CD4-positive, alpha-beta T cell (primary cell): ENCODE measurements around the gene DPP8. TPM values are rescaled to one million over a fixed set of nuclear protein-coding genes. Genes with fewer than 3 reads are reported as not detected.

Source experiments
- ATAC-seq: fragments of 200-7000 bp; cut with Tn5 transposase; one replicate; pipeline ENCODE4 v1.10.0; 2022; ENCODE audit warnings: mild to moderate bottlenecking; ENCODE audit not compliant: poor library complexity
- CTCF ChIA-PET: fragments of 350-600 bp; sonication (Branson Sonifier 250); formaldehyde crosslinking; loops from one replicate; lab custom pipeline; 2021; ENCODE audit warnings: antibody characterized with exemption, inconsistent platforms; lab: Charles Lee
- POLR2A ChIA-PET: fragments of 350-600 bp; sonication (Branson Sonifier 250); formaldehyde crosslinking; loops from one replicate; lab custom pipeline; 2021; ENCODE audit warnings: antibody characterized with exemption, inconsistent platforms; lab: Charles Lee
- DNase-seq, 14 experiments: peaks; one replicate each; pipeline ENCODE4 v3.0.0-alpha.2; 2013 to 2020; ENCODE audit warnings: mixed read lengths in 2 of 14
- H3K27ac ChIP-seq, 2 donors: one replicate each; pipeline versions ENCODE4 v1.5.1 to v1.7.0; 2013; ENCODE audit warnings: low read length in 2 of 2, low read depth in 1 of 2, mild to moderate bottlenecking in 1 of 2
- H3K27me3 ChIP-seq, 2 experiments: 1 replicate in 1 of 2; 2 replicates in 1 of 2; pipeline versions ENCODE4 v1.6.1 to v1.7.0; 2013; ENCODE audit warnings: low read length in 2 of 2, control low read depth in 1 of 2, mild to moderate bottlenecking in 1 of 2, moderate library complexity in 1 of 2; ENCODE audit not compliant: insufficient read depth in 2 of 2, control insufficient read depth in 1 of 2
- H3K36me3 ChIP-seq: one replicate; pipeline ENCODE4 v1.6.1; 2013; ENCODE audit warnings: low read length, control low read depth; ENCODE audit not compliant: insufficient read depth
- H3K4me1 ChIP-seq: one replicate; pipeline ENCODE4 v1.6.1; 2013; ENCODE audit warnings: low read length, control low read depth; ENCODE audit not compliant: insufficient read depth
- H3K4me3 ChIP-seq: one replicate; pipeline ENCODE4 v1.5.1; 2013; ENCODE audit warnings: mild to moderate bottlenecking, low read length, moderate library complexity
- H3K9me3 ChIP-seq, 2 experiments: 1 replicate in 1 of 2; 2 replicates in 1 of 2; pipeline versions ENCODE4 v1.6.1 to v1.7.0; 2013; ENCODE audit warnings: low read length in 2 of 2, mild to moderate bottlenecking in 2 of 2, control low read depth in 1 of 2, moderate library complexity in 1 of 2; ENCODE audit not compliant: control insufficient read depth in 1 of 2, insufficient read depth in 1 of 2
- H3K27ac Mint-ChIP-seq: one replicate; pipeline ENCODE4 v1.8.0; 2020; ENCODE audit warnings: mixed read lengths
- H3K27me3 Mint-ChIP-seq: one replicate; pipeline ENCODE4 v1.8.0; 2021; ENCODE audit warnings: mixed read lengths
- H3K36me3 Mint-ChIP-seq: one replicate; pipeline ENCODE4 v1.8.0; 2021; ENCODE audit warnings: low read depth, mixed read lengths
- H3K4me1 Mint-ChIP-seq: one replicate; pipeline ENCODE4 v1.8.0; 2021; ENCODE audit warnings: low read depth, mixed read lengths
- H3K4me3 Mint-ChIP-seq: one replicate; pipeline ENCODE4 v1.8.0; 2020; ENCODE audit warnings: mild to moderate bottlenecking, mixed read lengths
- H3K9me3 Mint-ChIP-seq: one replicate; pipeline ENCODE4 v1.8.0; 2020; ENCODE audit warnings: mixed read lengths
- CTCF ChIP-seq: fragments of 200-600 bp; IDR thresholded peaks from one replicate; pipeline ENCODE4 v1.8.0; 2022; ENCODE audit warnings: antibody characterized with exemption, mild to moderate bottlenecking
- intact Hi-C, 2 experiments: fragments of 100-400 bp; cut with DNase I in 1 of 2; cut with micrococcal nuclease in 1 of 2; formaldehyde crosslinking; loops; one replicate each; pipeline versions ENCODE4 v1.15.1 to v1.9.0; 2023 to 2025; cut with DNase I, micrococcal nuclease
- total RNA-seq, 174 experiments: library from RNA in 2 of 174; stranded (reverse) in 2 of 174; gene quantifications; one replicate each; pipeline ENCODE4 v1.2.3 and lab custom pipeline; 2021 to 2026

Gene DPP8
- total RNA-seq, 2 experiments from 2014 or later: 41.2 to 45.4 TPM

GRCh38 chr15:65484876-65485275 is 32.6 kb downstream of the DPP8 start:
- Histone ChIP-seq H3K36me3 (peaks cover 77% of the 10 kb centered on the region), H3K27ac (no peak overlapping the region), H3K4me3 (no peak overlapping the region), H3K9me3 (no peaks in the 10 kb centered on the region), H3K4me1 (no peaks in the 10 kb centered on the region), H3K27me3 (no peaks in the 10 kb centered on the region)
- H3K4me3 Mint-ChIP-seq: no peak overlapping the region
- no peaks in the 10 kb centered on the region for H3K9me3 Mint-ChIP-seq
- TF ChIP-seq CTCF: no peak
- H3K36me3 Mint-ChIP-seq: peaks cover 76% of the 10 kb centered on the region
- POLR2A ChIA-PET: no interaction called here
- ATAC-seq (no peak), DNase-seq (no peak)
- CTCF ChIA-PET: interaction anchor here (0.7 kb wide), 1 partner anchor 143 kb away, joined by 3 read pairs; no protein-coding TSS in a partner anchor
- H3K4me1 Mint-ChIP-seq: no peaks in the 10 kb centered on the region
- H3K27me3 Mint-ChIP-seq: no peaks in the 10 kb centered on the region
- no peak overlapping the region for H3K27ac Mint-ChIP-seq
- intact Hi-C loops: no loop called here

- H3K27me3 Mint-ChIP-seq: no peaks in the 10 kb centered on the region
- CTCF ChIA-PET: no interaction called here
These were observed 40.6 kb downstream of the DPP8 start for GRCh38 chr15:65476903-65477302.

GRCh38 chr15:65470866-65471265 is 46.6 kb downstream of the DPP8 start:
- Mint-ChIP-seq H3K36me3 (peaks cover 80% of the 10 kb centered on the region), H3K4me3 (no peak overlapping the region), H3K27me3 (no peaks in the 10 kb centered on the region), H3K4me1 (no peaks in the 10 kb centered on the region), H3K9me3 (no peaks in the 10 kb centered on the region), H3K27ac (no peak overlapping the region)
- Histone ChIP-seq H3K4me1 (no peaks in the 10 kb centered on the region), H3K36me3 (peaks cover 89% of the 10 kb centered on the region), H3K27ac (no peak overlapping the region), H3K27me3 (no peaks in the 10 kb centered on the region), H3K4me3 (no peak overlapping the region), H3K9me3 (no peaks in the 10 kb centered on the region)
- POLR2A ChIA-PET: no interaction called here
- ATAC-seq (no peak), DNase-seq (no peak)
- CTCF ChIA-PET: interaction anchor here (0.6 kb wide), 1 partner anchor 1479 kb away, joined by 4 read pairs; no protein-coding TSS in a partner anchor
- intact Hi-C loops: no loop called here
- no peak for TF ChIP-seq CTCF

More at GRCh38 chr15:65476903-65477302, 40.6 kb downstream of the DPP8 start:
- intact Hi-C loops: no loop called here
- no peaks in the 10 kb centered on the region for H3K4me1 ChIP-seq
- POLR2A ChIA-PET: no interaction called here
- H3K9me3 ChIP-seq: no peaks in the 10 kb centered on the region
- TF ChIP-seq CTCF: no peak
- H3K4me3 Mint-ChIP-seq: no peak overlapping the region
- H3K27ac ChIP-seq: no peak overlapping the region
- ATAC-seq (no peak), DNase-seq (no peak)
- peaks cover 82% of the 10 kb centered on the region for H3K36me3 Mint-ChIP-seq
- H3K27ac Mint-ChIP-seq: no peak overlapping the region
- H3K27me3 ChIP-seq: no peaks in the 10 kb centered on the region
- H3K9me3 Mint-ChIP-seq: no peaks in the 10 kb centered on the region
- no peak overlapping the region for H3K4me3 ChIP-seq
- H3K36me3 ChIP-seq: peaks cover 85% of the 10 kb centered on the region
- H3K4me1 Mint-ChIP-seq: peaks cover 4% of the 10 kb centered on the region
